ENCODE data around the gene ASF1B.
"Not testable (repeated sequence)": the region's sequence is repeated elsewhere in the genome, so short reads cannot be mapped to it uniquely, and the experiment has no call there.

Gene ASF1B

DNA sequence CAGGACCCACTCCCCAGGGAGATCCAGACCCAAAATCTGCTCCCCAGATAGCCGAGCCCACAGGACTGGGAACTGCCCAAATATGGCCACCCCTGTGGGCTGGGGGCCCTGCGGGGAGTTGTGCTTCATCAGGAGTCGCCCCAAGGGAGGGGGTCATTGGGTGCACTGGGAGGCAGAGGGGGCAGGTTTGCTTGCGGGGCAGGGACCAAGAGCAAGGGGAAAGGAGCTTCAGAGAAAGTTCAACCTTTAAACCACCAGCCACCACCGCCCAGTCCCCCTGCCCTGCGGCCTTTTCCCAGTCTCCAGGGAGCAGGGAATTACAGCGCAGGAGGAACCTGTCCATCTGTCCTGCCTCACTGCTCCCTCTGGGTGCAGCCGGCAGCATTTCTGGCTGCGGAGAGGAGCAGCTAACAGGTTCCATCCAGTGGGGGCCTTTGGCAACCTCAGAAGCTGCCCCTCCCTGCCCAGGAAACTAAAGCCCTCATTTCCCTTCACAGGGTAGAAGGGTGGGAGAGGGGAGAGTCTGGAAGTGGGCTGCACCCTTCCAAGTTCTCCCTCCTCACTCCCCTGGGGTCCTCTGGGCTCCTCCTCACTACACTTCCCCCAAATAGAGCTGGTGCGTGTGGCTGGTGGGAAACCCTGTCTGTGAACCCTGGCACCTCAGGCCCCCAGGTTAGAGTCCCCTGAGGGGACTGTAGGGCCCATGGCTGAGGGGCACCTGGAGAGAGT, 13.8 kb upstream of the ASF1B start:
- Mint-ChIP-seq H3K36me3 (no peaks in the 10 kb centered on the region), H3K27ac (peak overlapping the region; percentile 97), H3K9me3 (ENCODE audit: low read depth) (no peaks in the 10 kb centered on the region), H3K27me3 (no peaks in the 10 kb centered on the region), H3K4me1 (ENCODE audit: low read depth) (peaks cover 36% of the 10 kb centered on the region), H3K4me3 (peak overlapping the region; percentile 82)

DNA sequence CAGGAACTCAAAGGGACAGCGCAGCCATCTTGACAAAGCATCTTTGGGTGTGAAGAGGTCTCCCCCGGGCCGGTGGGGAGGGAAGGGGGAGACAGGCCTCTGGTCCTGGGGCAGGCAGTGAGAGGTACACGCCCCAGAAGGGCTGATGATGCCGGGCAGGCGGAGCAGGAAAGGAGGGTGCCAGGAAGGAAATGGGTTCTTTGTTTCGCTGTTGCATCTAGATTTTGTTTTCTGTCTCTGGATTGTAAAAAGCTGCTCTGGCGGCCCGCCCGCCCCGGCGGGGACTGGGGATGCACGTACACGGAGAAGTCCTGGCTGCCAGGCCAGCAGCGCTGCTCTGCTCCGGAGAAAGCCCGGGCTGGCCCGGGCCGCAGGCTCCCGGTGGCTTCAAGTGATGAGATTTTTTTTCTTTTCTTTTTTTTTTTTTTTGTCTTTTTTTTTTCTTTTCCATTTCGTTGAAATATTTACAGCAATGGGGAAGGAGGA, 13.2 kb upstream of the ASF1B start:
- no peaks in the 10 kb centered on the region for H3K36me3 Mint-ChIP-seq
- peaks cover 37% of the 10 kb centered on the region for H3K4me1 Mint-ChIP-seq (ENCODE audit: low read depth)
- no peaks in the 10 kb centered on the region for H3K27me3 Mint-ChIP-seq
- peak overlapping the region; percentile 82 for H3K4me3 Mint-ChIP-seq
- H3K9me3 Mint-ChIP-seq (ENCODE audit: low read depth), result no peaks in the 10 kb centered on the region
- peak overlapping the region; percentile 97 for H3K27ac Mint-ChIP-seq

DNA sequence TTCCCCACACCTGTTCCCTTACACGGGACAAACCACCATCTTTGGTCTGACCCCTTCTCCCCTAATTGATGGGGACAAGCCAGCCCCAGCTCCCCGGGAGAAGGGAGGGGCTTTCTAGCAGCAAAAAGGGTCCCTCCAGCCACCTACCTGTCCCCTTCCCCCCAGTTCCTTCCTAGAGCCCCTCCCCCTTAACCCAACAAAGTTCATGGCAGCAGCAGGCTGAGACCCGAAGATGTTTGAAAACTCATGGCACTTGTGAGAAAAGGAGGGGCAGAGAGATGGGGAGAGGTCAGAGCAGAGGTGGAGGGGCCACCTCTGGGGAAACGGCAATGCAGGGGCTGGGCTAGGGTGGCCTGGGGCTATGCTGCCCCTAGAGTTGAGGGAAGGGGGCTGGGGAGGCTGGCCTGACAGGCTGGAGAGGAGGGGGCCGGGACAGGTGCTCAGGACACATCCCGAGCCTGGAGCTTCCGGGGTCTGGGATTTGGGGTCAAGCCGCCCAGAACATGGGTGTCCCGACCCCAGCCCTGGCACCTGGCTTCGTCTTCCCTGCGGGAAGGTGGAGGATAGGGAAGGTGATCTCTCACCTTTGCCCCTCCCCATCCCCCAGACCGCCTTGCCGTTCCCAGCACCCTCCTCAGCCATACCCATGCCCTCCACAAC, 12.5 kb upstream of the ASF1B start:
- H3K4me3 Mint-ChIP-seq, result peak overlapping the region; percentile 82
- H3K9me3 Mint-ChIP-seq (ENCODE audit: low read depth), result no peaks in the 10 kb centered on the region
- H3K4me1 Mint-ChIP-seq (ENCODE audit: low read depth), result peaks cover 37% of the 10 kb centered on the region
- no peaks in the 10 kb centered on the region for H3K36me3 Mint-ChIP-seq
- no peaks in the 10 kb centered on the region for H3K27me3 Mint-ChIP-seq
- peak overlapping the region; percentile 97 for H3K27ac Mint-ChIP-seq

DNA sequence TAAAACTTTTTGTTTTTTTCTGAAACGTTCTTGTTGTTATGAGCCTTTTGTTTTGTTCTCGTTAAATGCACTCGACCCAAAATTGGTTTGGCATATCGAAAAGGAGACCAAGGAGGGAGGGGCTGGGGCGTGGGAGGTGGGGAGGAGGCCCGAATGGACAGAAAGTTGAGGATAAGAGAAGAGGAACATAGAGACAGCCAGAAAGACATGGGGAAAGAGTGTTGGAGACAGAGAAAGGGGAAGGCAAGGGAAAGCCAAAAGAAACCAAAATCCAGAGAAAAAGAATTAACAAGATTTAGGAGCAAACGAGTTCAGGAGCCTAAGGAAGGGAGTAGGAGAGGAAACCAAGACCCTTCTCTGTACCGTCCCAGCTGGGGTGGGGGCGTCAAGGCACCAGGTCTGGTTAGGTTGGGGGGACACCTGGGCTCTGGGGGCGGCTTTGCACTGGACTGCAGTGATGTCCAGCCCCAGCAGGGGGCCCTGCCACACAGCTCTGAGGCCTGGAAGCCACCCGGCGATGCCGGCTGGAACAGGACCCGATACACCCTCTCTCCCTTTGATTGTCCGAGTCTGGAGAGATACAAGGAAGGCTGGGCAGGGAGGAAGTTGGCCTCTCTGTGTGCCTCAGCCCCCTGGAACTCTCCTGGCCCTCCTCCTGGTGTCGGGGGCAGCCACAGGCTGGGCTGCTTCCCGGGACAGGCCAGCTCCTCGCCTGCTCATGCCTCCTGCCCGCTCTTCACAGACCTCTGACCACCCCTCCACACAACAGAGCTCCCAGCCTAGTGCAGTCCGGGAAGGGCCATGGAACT, 11.6 kb upstream of the ASF1B start:
- peaks cover 35% of the 10 kb centered on the region for H3K4me1 Mint-ChIP-seq (ENCODE audit: low read depth)
- H3K4me3 Mint-ChIP-seq, result peak overlapping the region; percentile 28

DNA sequence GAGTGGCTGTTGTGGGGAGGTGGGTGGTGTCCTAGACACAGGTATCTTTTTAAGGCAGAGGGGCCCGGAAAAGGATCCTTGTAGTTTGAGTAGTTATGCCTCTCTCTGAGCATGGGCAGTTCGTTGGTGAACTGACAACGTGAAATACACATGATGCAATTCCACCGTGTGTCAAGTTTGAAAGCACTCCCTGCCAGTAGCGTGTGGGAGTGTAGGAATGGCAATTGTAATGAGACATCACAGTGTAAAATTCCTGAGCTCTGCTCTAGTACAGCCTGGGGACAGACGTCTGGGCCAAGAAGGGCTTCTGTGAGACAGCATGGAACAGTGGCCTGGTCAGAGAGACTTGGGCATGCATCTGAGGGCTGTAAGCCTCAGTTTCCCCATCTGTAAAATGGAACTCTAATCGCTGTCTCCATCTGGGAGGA, 10.4 kb upstream of the ASF1B start:
- Mint-ChIP-seq H3K9me3 (ENCODE audit: low read depth) (no peaks in the 10 kb centered on the region), H3K4me3 (peak overlapping the region; percentile 20), H3K36me3 (no peaks in the 10 kb centered on the region), H3K27ac (peak overlapping the region; percentile 34), H3K27me3 (no peaks in the 10 kb centered on the region), H3K4me1 (ENCODE audit: low read depth) (peaks cover 45% of the 10 kb centered on the region)

More for the DNA sequence above, 11.6 kb upstream of the ASF1B start:
- Mint-ChIP-seq H3K9me3 (ENCODE audit: low read depth) (no peaks in the 10 kb centered on the region), H3K27me3 (no peaks in the 10 kb centered on the region), H3K36me3 (no peaks in the 10 kb centered on the region), H3K27ac (peak overlapping the region; percentile 97)

DNA sequence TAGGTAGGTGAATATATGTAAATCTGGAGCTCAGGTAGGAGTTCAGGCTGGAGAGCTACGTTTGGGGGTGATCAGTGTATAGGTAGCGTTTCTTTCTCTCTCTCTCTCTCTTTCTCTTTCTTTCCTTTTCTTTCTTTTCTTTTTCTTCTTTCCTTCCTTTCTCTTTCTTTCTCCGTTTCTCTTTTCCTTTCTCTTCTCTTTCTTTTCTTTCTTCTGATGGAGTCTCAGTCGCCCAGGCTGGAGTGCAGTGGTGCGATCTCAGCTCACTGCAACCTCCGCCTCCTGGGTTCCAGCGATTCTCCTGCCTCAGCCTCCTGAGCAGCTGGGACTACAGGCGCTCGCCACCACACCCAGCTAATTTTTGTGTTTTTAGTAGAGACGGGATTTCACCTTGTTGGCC, 9.8 kb upstream of the ASF1B start:
- H3K27me3 Mint-ChIP-seq; H3K4me3 Mint-ChIP-seq; H3K9me3 Mint-ChIP-seq (ENCODE audit: low read depth); H3K36me3 Mint-ChIP-seq: not testable (repeated sequence)
- Mint-ChIP-seq H3K27ac (peak overlapping the region; percentile 50), H3K4me1 (ENCODE audit: low read depth) (peaks cover 45% of the 10 kb centered on the region)

DNA sequence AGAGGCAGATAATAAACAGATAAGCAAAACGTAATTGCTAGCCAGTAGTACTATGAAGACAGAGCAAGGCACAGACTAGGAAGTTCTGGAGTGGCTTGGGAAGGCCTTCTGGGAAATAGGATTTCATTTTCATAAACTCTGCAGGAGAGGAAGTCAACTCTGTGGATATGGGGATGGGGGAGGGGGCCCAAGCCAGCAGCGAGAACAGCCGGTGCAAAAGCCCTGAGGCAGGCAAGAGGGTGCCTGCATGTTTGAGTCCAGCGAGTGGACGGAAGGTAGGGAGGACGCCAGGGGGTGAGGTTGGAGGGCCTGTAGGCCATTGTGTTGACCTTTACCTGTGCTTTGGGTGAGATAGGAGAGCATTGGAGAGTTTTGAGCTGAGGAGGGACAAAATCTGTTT, 9.0 kb upstream of the ASF1B start:
- Mint-ChIP-seq H3K36me3 (no peaks in the 10 kb centered on the region), H3K27me3 (no peaks in the 10 kb centered on the region), H3K9me3 (ENCODE audit: low read depth) (no peaks in the 10 kb centered on the region), H3K27ac (no peak overlapping the region), H3K4me3 (no peak overlapping the region), H3K4me1 (ENCODE audit: low read depth) (peaks cover 48% of the 10 kb centered on the region)

DNA sequence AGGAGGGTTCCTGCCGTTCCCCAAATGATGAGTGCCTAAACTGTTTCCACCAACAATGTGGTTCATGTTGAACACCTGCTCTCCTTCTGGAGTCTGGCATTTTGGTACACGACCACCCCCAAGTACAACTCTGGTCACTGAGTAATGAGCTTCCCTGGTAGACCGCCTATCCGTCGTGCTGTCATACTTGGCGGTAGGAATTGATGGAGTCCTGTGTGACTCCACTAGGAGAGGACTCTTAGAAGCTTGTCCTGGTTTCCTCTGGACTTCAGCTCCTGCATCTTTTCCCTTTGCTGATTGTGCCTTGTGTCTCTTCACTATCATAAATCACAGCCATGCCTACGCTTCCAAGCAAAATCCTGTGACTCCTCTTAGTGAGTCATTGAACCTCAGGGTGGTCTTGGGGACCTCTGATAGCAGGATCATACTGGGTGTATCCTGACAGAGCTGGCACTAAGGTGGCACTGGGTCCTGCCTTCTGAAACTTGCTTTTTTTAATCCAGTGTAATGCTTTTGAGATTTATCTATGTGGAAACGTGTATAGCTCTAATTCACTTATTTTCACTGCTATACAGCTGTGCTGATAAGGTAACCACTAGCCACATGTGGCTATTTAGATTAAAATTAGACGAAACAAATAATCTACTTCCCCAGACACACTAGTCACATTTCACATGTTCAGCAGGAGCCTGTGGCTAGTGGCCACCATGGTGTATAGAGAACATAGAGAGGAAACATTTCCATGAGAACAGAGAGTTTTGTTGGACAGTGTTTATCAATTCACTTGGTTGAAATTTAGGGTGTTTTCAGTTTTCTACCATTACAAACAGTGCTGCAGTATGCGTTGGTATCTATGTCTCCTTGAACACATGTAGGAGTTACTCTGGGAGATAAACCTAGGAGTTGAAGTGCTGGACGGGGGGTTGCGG, 6.1 kb upstream of the ASF1B start:
- Mint-ChIP-seq H3K27me3 (no peaks in the 10 kb centered on the region), H3K4me1 (ENCODE audit: low read depth) (peaks cover 46% of the 10 kb centered on the region), H3K36me3 (no peaks in the 10 kb centered on the region), H3K9me3 (ENCODE audit: low read depth) (no peaks in the 10 kb centered on the region), H3K4me3 (no peak overlapping the region), H3K27ac (no peak overlapping the region)

DNA sequence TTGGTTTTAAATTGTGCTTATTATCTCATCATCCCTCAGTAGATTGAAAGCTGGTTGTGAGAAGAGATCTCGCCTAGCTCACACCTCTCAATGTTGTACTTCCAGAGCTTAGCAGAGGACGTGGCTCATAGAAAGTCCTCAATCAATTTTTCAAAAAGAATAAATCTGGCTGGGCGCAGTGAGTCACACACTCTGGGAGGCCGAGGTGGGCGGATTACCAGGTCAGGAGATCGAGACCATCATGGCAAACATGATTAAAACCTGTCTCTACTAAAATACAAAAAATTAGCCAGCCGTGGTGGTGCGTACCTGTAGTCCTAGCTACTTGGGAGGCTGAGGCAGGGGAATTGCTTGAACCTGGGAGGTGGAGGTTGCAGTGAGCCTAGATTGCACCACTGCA, 4.7 kb upstream of the ASF1B start:
- Mint-ChIP-seq H3K4me3 (no peak overlapping the region), H3K36me3 (no peaks in the 10 kb centered on the region), H3K4me1 (ENCODE audit: low read depth) (peaks cover 43% of the 10 kb centered on the region), H3K9me3 (ENCODE audit: low read depth) (no peaks in the 10 kb centered on the region), H3K27me3 (no peaks in the 10 kb centered on the region), H3K27ac (peak overlapping the region; percentile 22)

DNA sequence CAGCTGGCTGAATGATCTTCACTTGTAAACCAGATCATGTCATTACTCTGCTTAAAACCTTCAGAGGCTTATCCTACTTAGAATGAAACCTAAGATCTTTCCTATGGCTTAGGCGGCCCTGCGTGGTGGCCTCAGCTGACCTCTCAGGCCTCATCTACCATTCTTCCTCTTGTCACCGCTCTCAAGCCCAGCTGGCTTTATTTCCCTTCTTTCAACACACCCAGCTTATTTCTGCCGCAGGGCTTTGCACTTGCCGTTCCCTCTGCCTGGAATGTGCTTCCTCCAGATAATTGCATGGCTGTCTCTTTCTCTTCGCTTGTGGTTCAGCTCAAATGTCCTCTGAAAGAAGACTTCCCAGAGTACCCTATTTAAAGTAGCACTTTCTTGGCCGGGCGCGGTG, 3.6 kb upstream of the ASF1B start:
- Mint-ChIP-seq H3K9me3 (ENCODE audit: low read depth) (no peaks in the 10 kb centered on the region), H3K4me1 (ENCODE audit: low read depth) (peaks cover 36% of the 10 kb centered on the region), H3K27ac (peak overlapping the region; percentile 61), H3K27me3 (no peaks in the 10 kb centered on the region), H3K36me3 (no peaks in the 10 kb centered on the region), H3K4me3 (peak overlapping the region; percentile 55)

DNA sequence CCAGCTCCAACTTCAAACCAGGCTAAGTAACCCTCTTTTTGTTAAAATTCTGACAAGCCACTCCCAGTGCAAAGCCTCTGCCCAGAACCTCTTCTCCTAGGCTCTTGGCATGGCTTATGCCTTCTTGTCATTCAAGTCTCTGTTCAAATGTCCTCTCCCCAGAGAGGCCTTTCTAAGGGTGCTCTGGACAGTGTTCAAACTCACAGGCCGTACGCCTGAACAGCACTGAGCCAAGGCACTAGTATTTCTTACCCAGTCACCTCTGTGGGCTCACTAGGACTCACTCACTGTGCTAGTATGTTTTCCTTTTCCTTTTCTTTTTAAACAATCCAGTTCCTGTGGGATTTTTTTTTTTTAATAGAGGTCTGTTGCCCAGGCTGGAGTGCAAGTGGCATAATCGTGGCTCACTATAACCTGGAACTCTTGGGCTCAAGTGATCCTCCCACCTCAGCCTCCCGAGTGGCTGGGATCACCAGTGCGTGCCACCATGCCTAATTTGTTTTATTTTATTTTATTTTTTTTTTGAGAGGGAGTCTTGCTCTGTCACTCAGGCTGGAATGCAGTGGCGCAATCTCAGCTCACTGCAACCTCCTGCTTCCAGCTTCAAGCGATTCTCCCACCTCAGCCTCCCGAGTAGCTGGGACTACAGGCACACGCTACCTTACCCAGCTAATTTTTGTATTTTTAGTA, 2.3 kb upstream of the ASF1B start:
- Mint-ChIP-seq H3K4me3 (peak overlapping the region; percentile 77), H3K36me3 (no peaks in the 10 kb centered on the region), H3K27ac (peak overlapping the region; percentile 61), H3K27me3 (no peaks in the 10 kb centered on the region), H3K4me1 (ENCODE audit: low read depth) (peaks cover 37% of the 10 kb centered on the region), H3K9me3 (ENCODE audit: low read depth) (no peaks in the 10 kb centered on the region)

DNA sequence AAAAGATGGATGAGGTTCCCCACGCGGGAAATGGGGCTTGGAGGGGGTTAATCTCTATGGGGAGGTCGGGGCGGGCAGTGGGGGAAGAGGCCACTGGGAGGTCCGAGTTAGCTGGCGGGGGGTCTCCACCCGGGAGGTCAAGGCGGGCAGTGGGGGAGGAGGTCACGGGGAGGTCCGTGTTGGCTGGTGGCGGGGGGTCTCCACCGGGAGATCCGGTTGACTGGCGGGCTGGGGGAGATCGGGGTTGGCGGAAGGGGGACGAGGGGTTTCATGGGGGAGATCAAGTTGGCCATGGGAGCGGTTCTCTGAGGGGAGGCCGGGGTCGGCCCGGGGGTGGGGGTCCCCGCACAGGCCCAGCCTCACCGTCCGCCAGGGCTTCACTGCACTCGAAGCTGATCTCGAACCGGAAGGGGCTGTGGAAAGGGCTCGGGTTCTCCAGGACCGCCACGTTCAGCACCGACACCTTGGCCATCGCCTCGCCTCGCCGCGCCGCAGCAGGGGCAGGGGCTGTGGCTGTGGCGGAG, 342 bp downstream of the ASF1B start:
- Mint-ChIP-seq H3K4me3 (peak overlapping the region; percentile 89), H3K4me1 (ENCODE audit: low read depth) (peaks cover 24% of the 10 kb centered on the region), H3K9me3 (ENCODE audit: low read depth) (no peaks in the 10 kb centered on the region), H3K27ac (peak overlapping the region; percentile 13), H3K27me3 (no peaks in the 10 kb centered on the region), H3K36me3 (no peaks in the 10 kb centered on the region)

DNA sequence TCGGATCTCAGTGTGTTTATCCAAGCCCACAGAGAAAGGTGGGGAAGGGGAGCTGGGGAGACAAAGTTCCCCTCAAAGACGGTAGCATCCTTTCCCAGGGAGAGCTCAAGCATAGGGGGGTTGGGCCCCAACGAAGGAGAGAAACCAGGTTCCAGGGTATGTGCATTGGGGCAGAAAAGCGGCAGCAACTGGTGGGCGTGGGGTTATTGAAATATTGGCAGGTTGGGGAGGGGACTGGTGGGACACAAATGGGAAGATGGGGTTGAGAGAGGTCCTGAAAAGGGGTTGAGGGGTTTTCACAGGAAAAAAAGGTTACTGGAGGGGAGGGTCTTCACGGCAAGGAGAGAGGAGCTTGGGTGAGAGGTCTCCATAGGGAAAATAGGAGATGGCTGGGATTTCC, 1.0 kb downstream of the ASF1B start:
- H3K4me1 Mint-ChIP-seq (ENCODE audit: low read depth), result peaks cover 22% of the 10 kb centered on the region
- no peaks in the 10 kb centered on the region for H3K27me3 Mint-ChIP-seq
- H3K27ac Mint-ChIP-seq, result peak overlapping the region; percentile 70
- H3K4me3 Mint-ChIP-seq, result peak overlapping the region; percentile 89
- no peaks in the 10 kb centered on the region for H3K9me3 Mint-ChIP-seq (ENCODE audit: low read depth)
- H3K36me3 Mint-ChIP-seq, result no peaks in the 10 kb centered on the region

All from activated naive CD8-positive, alpha-beta T cell (primary cell).